HG02763 (cell line): ENCODE measurements around the gene SELENOI.
A peak's percentile ranks its signal among the peaks of the same experiment; 100 is the strongest.
"Not testable (repeated sequence)": the region's sequence is repeated elsewhere in the genome, so short reads cannot be mapped to it uniquely, and the experiment has no call there.

Source experiments
- ATAC-seq: cut with Tn5 transposase; IDR thresholded peaks from one replicate; pipeline ENCODE4 v1.9.1; 2021; ENCODE audit warnings: mild to moderate bottlenecking, moderate library complexity; ENCODE audit not compliant: unreplicated experiment

The SELENOI gene

GRCh38 chr2:26345545-26346453 is at the start of gene SELENOI:
TSS of gene SELENOI (plus strand) at chr2:26346143. CDS start at chr2:26346233, 90 bp downstream.
- ATAC-seq: peak; percentile 97

- no peak for ATAC-seq
Observed at GRCh38 chr2:26297061-26297460, 48.9 kb upstream of the SELENOI start.

GRCh38 chr2:26298286-26298637 is 47.7 kb upstream of the SELENOI start:
- ATAC-seq: no peak

GRCh38 chr2:26298638-26299393 is 47.1 kb upstream of the SELENOI start:
- ATAC-seq: no peak

GRCh38 chr2:26299471-26300101 is 46.4 kb upstream of the SELENOI start:
- no peak for ATAC-seq

- ATAC-seq: no peak
Observed at GRCh38 chr2:26300234-26300925, 45.6 kb upstream of the SELENOI start.

GRCh38 chr2:26302846-26303245 is 43.1 kb upstream of the SELENOI start:
- ATAC-seq: no peak

GRCh38 chr2:26305094-26305493 is 40.8 kb upstream of the SELENOI start:
- ATAC-seq: not testable (repeated sequence)

GRCh38 chr2:26305540-26305939 is 40.4 kb upstream of the SELENOI start:
- ATAC-seq: no peak

GRCh38 chr2:26309921-26310320 is 36.0 kb upstream of the SELENOI start:
- no peak for ATAC-seq

- no peak for ATAC-seq
Observed at GRCh38 chr2:26312471-26312870, 33.5 kb upstream of the SELENOI start.

- ATAC-seq: no peak
Observed at GRCh38 chr2:26313446-26313845, 32.5 kb upstream of the SELENOI start.

GRCh38 chr2:26314243-26314642 is 31.7 kb upstream of the SELENOI start:
- no peak for ATAC-seq

- no peak for ATAC-seq
Observed at GRCh38 chr2:26316041-26316440, 29.9 kb upstream of the SELENOI start.

GRCh38 chr2:26316845-26317244 is 29.1 kb upstream of the SELENOI start:
- no peak for ATAC-seq

GRCh38 chr2:26317377-26318105 is 28.4 kb upstream of the SELENOI start:
- ATAC-seq: no peak

- ATAC-seq: no peak
Observed at GRCh38 chr2:26318950-26319349, 27.0 kb upstream of the SELENOI start.

GRCh38 chr2:26324479-26324878 is 21.5 kb upstream of the SELENOI start:
- ATAC-seq: not testable (repeated sequence)

- no peak for ATAC-seq
Observed at GRCh38 chr2:26324903-26325302, 21.0 kb upstream of the SELENOI start.

- ATAC-seq: no peak
Observed at GRCh38 chr2:26325851-26326250, 20.1 kb upstream of the SELENOI start.
